Hepatocyte (in vitro differentiated cells): ENCODE measurements around the gene METTL23. TPM values are rescaled to one million over a fixed set of nuclear protein-coding genes. Genes with fewer than 3 reads are reported as not detected.
A peak's percentile ranks its signal among the peaks of the same experiment; 100 is the strongest.

Experiments
- DNase-seq: peaks from one replicate; pipeline ENCODE4 v3.0.0-alpha.2; 2016; ENCODE audit warnings: low spot score
- H2AFZ ChIP-seq: fragments of 200-600 bp; sonication (generic); 2 replicates; pipeline ENCODE4 v1.6.0; 2016; ENCODE audit warnings: antibody characterized with exemption, mild to moderate bottlenecking
- H3K27ac ChIP-seq: fragments of 200-600 bp; sonication (generic); 2 replicates; pipeline ENCODE4 v1.5.1; 2016; ENCODE audit warnings: mild to moderate bottlenecking
- H3K27me3 ChIP-seq: fragments of 200-600 bp; sonication (generic); 2 replicates; pipeline ENCODE4 v1.6.1; 2016
- H3K36me3 ChIP-seq: fragments of 200-600 bp; sonication (generic); replicated peaks from 2 replicates; pipeline ENCODE4 v1.5.1; 2016; ENCODE audit warnings: low read depth; ENCODE audit not compliant: insufficient read depth
- H3K4me1 ChIP-seq: fragments of 200-600 bp; sonication (generic); 2 replicates; pipeline ENCODE4 v1.5.1; 2016; ENCODE audit warnings: mild to moderate bottlenecking, moderate library complexity; ENCODE audit not compliant: insufficient read depth
- H3K4me2 ChIP-seq: fragments of 200-600 bp; sonication (generic); 2 replicates; pipeline ENCODE4 v1.6.0; 2016
- H3K4me3 ChIP-seq: fragments of 200-600 bp; sonication (generic); 2 replicates; pipeline ENCODE4 v1.5.1; 2016; ENCODE audit warnings: mild to moderate bottlenecking
- H3K79me2 ChIP-seq: fragments of 200-600 bp; sonication (generic); 2 replicates; pipeline ENCODE4 v1.6.0; 2017; ENCODE audit warnings: mild to moderate bottlenecking
- H3K9me2 ChIP-seq: fragments of 200-600 bp; sonication (generic); replicated peaks from 2 replicates; pipeline ENCODE4 v1.6.0; 2017; ENCODE audit warnings: mild to moderate bottlenecking; ENCODE audit not compliant: insufficient read depth
- H3K9me3 ChIP-seq: fragments of 200-600 bp; sonication (generic); 2 replicates; pipeline ENCODE4 v1.5.1; 2016; ENCODE audit warnings: low read depth, mild to moderate bottlenecking
- H4K20me1 ChIP-seq: fragments of 200-600 bp; sonication (generic); 2 replicates; pipeline ENCODE4 v1.6.0; 2016; ENCODE audit warnings: mild to moderate bottlenecking; ENCODE audit not compliant: insufficient read depth, poor library complexity, severe bottlenecking
- CTCF ChIP-seq: fragments of 200-600 bp; sonication (generic); IDR thresholded peaks from 2 replicates; pipeline ENCODE4 v1.5.1; 2016; ENCODE audit warnings: antibody characterized with exemption, mild to moderate bottlenecking; ENCODE audit not compliant: poor library complexity
- EZH2 ChIP-seq: fragments of 200-600 bp; sonication (generic); IDR thresholded peaks from 2 replicates; pipeline ENCODE4 v1.6.1; 2016; ENCODE audit warnings: antibody characterized with exemption, mild to moderate bottlenecking, borderline replicate concordance
- EZH2phosphoT487 ChIP-seq: fragments of 200-600 bp; sonication (generic); IDR thresholded peaks from one replicate; pipeline ENCODE4 v1.6.1; 2018; ENCODE audit warnings: antibody characterized with exemption, mild to moderate bottlenecking, low read depth, moderate library complexity; ENCODE audit not compliant: unreplicated experiment, severe bottlenecking
- WGBS: methylation state at CpG from one replicate; pipeline ENCODE4 v1.1.6; 2016; ENCODE audit warnings: low lambda C conversion rate; ENCODE audit errors: missing lambda C conversion rate; 5-methylcytosine and 5-hydroxymethylcytosine counted together
- polyA plus RNA-seq: library from polyadenylated mRNA; unstranded; fragments of >200 nt; fragmentation: Nextera tagmentation; extraction: Ambion mirVana; gene quantifications from 2 replicates; pipeline ENCODE4 v1.2.1, GENCODE V29; 2016
- total RNA-seq: library from RNA; depleted of rRNA; stranded (reverse); fragments of >200 nt; gene quantifications from 2 replicates; pipeline ENCODE4 v1.2.3, GENCODE V29; 2014

Gene METTL23
- total and polyA plus RNA-seq, 2 experiments from 2014 or later = 36.6 to 56.5 TPM

GRCh38 chr17:76734080-76734840, 7.6 kb downstream of the METTL23 start:
- Histone ChIP-seq H3K27me3 (no peaks in the 10 kb centered on the region), H3K4me2 (peak overlapping the region; percentile 92), H3K79me2 (peaks cover 80% of the 10 kb centered on the region), H3K9me3 (no peaks in the 10 kb centered on the region), H4K20me1 (peaks cover 29% of the 10 kb centered on the region), H3K4me3 (peak overlapping the region; percentile 83), H3K36me3 (no peaks in the 10 kb centered on the region), H3K4me1 (peaks cover 14% of the 10 kb centered on the region), H3K27ac (peak overlapping the region; percentile 95), H3K9me2 (no peaks in the 10 kb centered on the region), H2AFZ (no peak overlapping the region)
- DNase-seq = no peak
- no peak for TF ChIP-seq CTCF
- TF ChIP-seq EZH2 = no peak
- no peak for TF ChIP-seq EZH2phosphoT487
- WGBS = 49% methylated on average over 8 of the region's 8 CpGs

GRCh38 chr17:76735006-76735405, 8.4 kb downstream of the METTL23 start:
- H3K9me2 ChIP-seq = no peaks in the 10 kb centered on the region
- H3K4me3 ChIP-seq = peak overlapping the region; percentile 83
- no peaks in the 10 kb centered on the region for H3K9me3 ChIP-seq
- TF ChIP-seq CTCF = no peak
- TF ChIP-seq EZH2 = no peak
- TF ChIP-seq EZH2phosphoT487 = no peak
- H3K36me3 ChIP-seq = no peaks in the 10 kb centered on the region
- H3K79me2 ChIP-seq = peaks cover 80% of the 10 kb centered on the region
- WGBS = 17% methylated on average over 5 of the region's 5 CpGs
- no peak overlapping the region for H2AFZ ChIP-seq
- H4K20me1 ChIP-seq = peaks cover 29% of the 10 kb centered on the region
- H3K27me3 ChIP-seq = no peaks in the 10 kb centered on the region
- peak overlapping the region; percentile 92 for H3K4me2 ChIP-seq
- H3K4me1 ChIP-seq = peaks cover 21% of the 10 kb centered on the region
- no peak for DNase-seq
- H3K27ac ChIP-seq = peak overlapping the region; percentile 95

GRCh38 chr17:76735586-76736348, 9.1 kb downstream of the METTL23 start:
- H2AFZ ChIP-seq = no peak overlapping the region
- H3K9me3 ChIP-seq = no peaks in the 10 kb centered on the region
- no peaks in the 10 kb centered on the region for H3K36me3 ChIP-seq
- H3K9me2 ChIP-seq = no peaks in the 10 kb centered on the region
- peaks cover 79% of the 10 kb centered on the region for H3K79me2 ChIP-seq
- DNase-seq = no peak
- no peak for TF ChIP-seq CTCF
- TF ChIP-seq EZH2 = no peak
- no peak for TF ChIP-seq EZH2phosphoT487
- H3K27ac ChIP-seq = peak overlapping the region; percentile 95
- WGBS = 1% methylated on average over 20 of the region's 20 CpGs
- peak overlapping the region; percentile 92 for H3K4me2 ChIP-seq
- H3K4me1 ChIP-seq = peaks cover 28% of the 10 kb centered on the region
- peak overlapping the region; percentile 83 for H3K4me3 ChIP-seq
- peaks cover 29% of the 10 kb centered on the region for H4K20me1 ChIP-seq
- no peaks in the 10 kb centered on the region for H3K27me3 ChIP-seq
